ENCODE data around the gene TDRD9.

DNA sequence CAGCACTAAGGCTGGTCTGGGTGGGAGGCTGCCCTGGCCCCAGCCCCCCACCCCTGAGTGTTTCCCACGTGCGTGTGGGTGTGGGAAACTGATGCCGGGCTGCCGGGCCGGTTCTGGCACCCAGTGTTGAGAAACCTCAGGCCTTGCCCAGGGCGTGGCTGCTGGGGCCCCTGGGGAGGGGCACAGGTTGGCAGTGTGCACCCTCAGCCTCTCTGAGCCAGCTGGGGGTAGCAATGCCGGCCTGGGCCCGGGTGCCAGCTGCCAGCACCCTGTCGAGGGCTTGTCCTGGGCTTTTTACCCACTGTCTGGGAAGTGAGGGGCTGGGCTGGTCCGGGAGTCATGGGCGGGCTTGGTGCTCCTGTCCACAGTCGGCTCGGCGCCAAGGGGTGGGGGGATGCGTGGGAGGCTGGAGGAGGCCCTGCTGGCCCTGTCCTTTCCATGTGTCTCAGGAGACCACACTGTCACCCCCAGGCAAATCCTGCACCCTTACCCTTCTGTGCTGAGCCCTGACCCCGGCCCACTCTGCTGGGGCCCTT is 172.9 kb downstream of the TDRD9 start:
- TF ChIP-seq, protein P1, sequence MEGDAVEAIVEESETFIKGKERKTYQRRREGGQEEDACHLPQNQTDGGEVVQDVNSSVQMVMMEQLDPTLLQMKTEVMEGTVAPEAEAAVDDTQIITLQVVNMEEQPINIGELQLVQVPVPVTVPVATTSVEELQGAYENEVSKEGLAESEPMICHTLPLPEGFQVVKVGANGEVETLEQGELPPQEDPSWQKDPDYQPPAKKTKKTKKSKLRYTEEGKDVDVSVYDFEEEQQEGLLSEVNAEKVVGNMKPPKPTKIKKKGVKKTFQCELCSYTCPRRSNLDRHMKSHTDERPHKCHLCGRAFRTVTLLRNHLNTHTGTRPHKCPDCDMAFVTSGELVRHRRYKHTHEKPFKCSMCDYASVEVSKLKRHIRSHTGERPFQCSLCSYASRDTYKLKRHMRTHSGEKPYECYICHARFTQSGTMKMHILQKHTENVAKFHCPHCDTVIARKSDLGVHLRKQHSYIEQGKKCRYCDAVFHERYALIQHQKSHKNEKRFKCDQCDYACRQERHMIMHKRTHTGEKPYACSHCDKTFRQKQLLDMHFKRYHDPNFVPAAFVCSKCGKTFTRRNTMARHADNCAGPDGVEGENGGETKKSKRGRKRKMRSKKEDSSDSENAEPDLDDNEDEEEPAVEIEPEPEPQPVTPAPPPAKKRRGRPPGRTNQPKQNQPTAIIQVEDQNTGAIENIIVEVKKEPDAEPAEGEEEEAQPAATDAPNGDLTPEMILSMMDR (IDR thresholded peaks at IDR 0.05; ENCODE audit: poor library complexity): no peak
- TF ChIP-seq EZH2phosphoT487 (IDR thresholded peaks at IDR 0.05; ENCODE audit: low read depth, severe bottlenecking, unreplicated experiment): no peak

Measured in hepatocyte (in vitro differentiated cells).